ENCODE results near the gene CHRM5. TPM values are rescaled to one million over a fixed set of nuclear protein-coding genes. Genes with fewer than 3 reads are reported as not detected.

The CHRM5 gene
- total and polyA plus RNA-seq, 2 donors (not counting 3 experiments of a cell fraction or from before 2014, with no cell fraction given), result 0.03 TPM; not detected in 1

DNA sequence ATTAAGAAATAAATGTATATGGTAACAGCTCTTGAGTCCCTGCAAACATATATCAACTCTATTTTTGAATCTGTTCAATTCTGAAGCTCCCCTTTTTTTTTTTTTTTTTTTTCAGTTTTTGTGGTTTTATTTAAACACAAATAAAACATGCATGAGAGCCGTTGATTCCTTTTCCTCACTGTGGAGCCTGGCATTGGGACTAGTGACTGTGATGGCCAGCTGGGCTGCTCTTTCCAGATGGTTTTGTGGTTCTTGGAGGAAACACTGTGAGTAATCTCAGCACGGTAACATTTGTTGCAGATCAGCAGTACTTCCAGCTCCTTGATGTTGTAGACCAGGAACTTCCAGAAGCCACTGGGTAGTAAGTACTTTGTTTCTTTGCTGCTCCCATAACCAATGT lies 117.4 kb downstream of the CHRM5 start:
- no peaks in the 10 kb centered on the region for H3K27me3 ChIP-seq (ENCODE audit: control insufficient read depth in 2 of 2, insufficient read depth in 2 of 2, low read length in 2 of 2)
- no TSS peak for BruUV-seq (replicated peaks)
- H3K79me2 ChIP-seq (ENCODE audit: control insufficient read depth, insufficient read depth, low read length), result peaks cover under 1% of the 10 kb centered on the region
- no peak for TF ChIP-seq EZH2 (IDR thresholded peaks at IDR 0.05; ENCODE audit: borderline replicate concordance, low read depth, low read length, severe bottlenecking)
- no peak for TF ChIP-seq FOS (IDR thresholded peaks at IDR 0.05; ENCODE audit: borderline replicate concordance, insufficient read depth, low read length)
- no peak for TF ChIP-seq POLR2AphosphoS5 (IDR thresholded peaks at IDR 0.05; ENCODE audit: insufficient read depth, low read depth, low read length)
- no peak for TF ChIP-seq JUN (IDR thresholded peaks at IDR 0.05; ENCODE audit: borderline replicate concordance, insufficient read depth, insufficient read length, low read depth)
- TF ChIP-seq MYC (IDR thresholded peaks at IDR 0.05; ENCODE audit: low read depth, low read length), result no peak
- TF ChIP-seq GATA2 (IDR thresholded peaks at IDR 0.05; ENCODE audit: insufficient read depth, insufficient read length, low read depth, low read length), result no peak
- no peak for TF ChIP-seq MAX (IDR thresholded peaks at IDR 0.05; ENCODE audit: insufficient read depth, insufficient read length)
- no peak for TF ChIP-seq CTCF (IDR thresholded peaks at IDR 0.05; ENCODE audit: extremely low read depth in 1 of 2, insufficient read depth in 1 of 2, low read depth in 1 of 2, low read length in 2 of 2)
- TF ChIP-seq POLR2A (IDR thresholded peaks at IDR 0.05; ENCODE audit: low read depth, low read length), result no peak
- H3K9me1 ChIP-seq (replicated peaks; ENCODE audit: control insufficient read depth, extremely low read depth, insufficient read depth, low read length), result no peaks in the 10 kb centered on the region
- dilution Hi-C loops (cut with MboI; ENCODE audit: extremely low pct_ligation_motif_present, low sequenced_read_pairs), result no loop called here
- FAIRE-seq (no peak), DNase-seq (ENCODE audit: low read depth, low spot score) (no peak)
- intact Hi-C loops (cut with micrococcal nuclease), result no loop called here
- H3K27ac ChIP-seq (ENCODE audit: insufficient read depth, low read depth, low read length), result no peak overlapping the region
- peaks cover 11 to 14% of the 10 kb centered on the region in 2 experiments for H3K36me3 ChIP-seq (ENCODE audit: control insufficient read depth in 2 of 2, extremely low read depth in 1 of 2, insufficient read depth in 2 of 2, low read length in 2 of 2)
- ChIA-PET POLR2A (no interaction called here), CTCF (interaction anchor here (0.9 kb wide), 1 partner anchor 16 kb away, joined by 3 read pairs; the partner anchor contains the start of gene PGBD4)
- H3K4me3 ChIP-seq (replicated peaks in 1 of 3; ENCODE audit: insufficient read depth in 1 of 3, low read depth in 1 of 3, low read length in 3 of 3), result no peak overlapping the region
- H3K4me2 ChIP-seq (ENCODE audit: insufficient read depth, low read length), result no peak overlapping the region
- no peaks in the 10 kb centered on the region for H4K20me1 ChIP-seq (replicated peaks; ENCODE audit: control insufficient read depth, extremely low read depth, insufficient read depth, low read length)
- H3K9ac ChIP-seq (replicated peaks; ENCODE audit: extremely low read depth, insufficient read depth, low read length), result no peak overlapping the region
- H3K9me3 ChIP-seq (replicated peaks; ENCODE audit: control insufficient read depth, insufficient read depth, low read length), result no peaks in the 10 kb centered on the region
- no peaks in the 10 kb centered on the region for H3K4me1 ChIP-seq (ENCODE audit: control insufficient read depth, extremely low read depth, insufficient read depth, low read length)
- H2AFZ ChIP-seq (ENCODE audit: low read depth, low read length), result no peak overlapping the region

Data from endothelial cell of umbilical vein (primary cell).